Occipital lobe (tissue), 2 donors: ENCODE data around the gene KIF1A. TPM values are rescaled to one million over a fixed set of nuclear protein-coding genes. Genes with fewer than 3 reads are reported as not detected.

Experiments
- DNase-seq: peaks from one replicate; lab custom pipeline; 2025; lab: John Stamatoyannopoulos, UW
- total RNA-seq: library from RNA; depleted of rRNA; stranded (reverse); fragments of >200 nt; gene quantifications from one replicate; pipeline ENCODE4 v1.2.3, GENCODE V29; 2014

KIF1A gene
- total RNA-seq, 1 donor from 2014 or later: 219 TPM

- no peak for DNase-seq
These were observed 727 bp downstream of the KIF1A start for GRCh38 chr2:240819126-240819857.

GRCh38 chr2:240818293-240819125 is 1.5 kb downstream of the KIF1A start:
- DNase-seq: no peak

GRCh38 chr2:240817496-240818292 is 2.3 kb downstream of the KIF1A start:
- DNase-seq: no peak

DNA sequence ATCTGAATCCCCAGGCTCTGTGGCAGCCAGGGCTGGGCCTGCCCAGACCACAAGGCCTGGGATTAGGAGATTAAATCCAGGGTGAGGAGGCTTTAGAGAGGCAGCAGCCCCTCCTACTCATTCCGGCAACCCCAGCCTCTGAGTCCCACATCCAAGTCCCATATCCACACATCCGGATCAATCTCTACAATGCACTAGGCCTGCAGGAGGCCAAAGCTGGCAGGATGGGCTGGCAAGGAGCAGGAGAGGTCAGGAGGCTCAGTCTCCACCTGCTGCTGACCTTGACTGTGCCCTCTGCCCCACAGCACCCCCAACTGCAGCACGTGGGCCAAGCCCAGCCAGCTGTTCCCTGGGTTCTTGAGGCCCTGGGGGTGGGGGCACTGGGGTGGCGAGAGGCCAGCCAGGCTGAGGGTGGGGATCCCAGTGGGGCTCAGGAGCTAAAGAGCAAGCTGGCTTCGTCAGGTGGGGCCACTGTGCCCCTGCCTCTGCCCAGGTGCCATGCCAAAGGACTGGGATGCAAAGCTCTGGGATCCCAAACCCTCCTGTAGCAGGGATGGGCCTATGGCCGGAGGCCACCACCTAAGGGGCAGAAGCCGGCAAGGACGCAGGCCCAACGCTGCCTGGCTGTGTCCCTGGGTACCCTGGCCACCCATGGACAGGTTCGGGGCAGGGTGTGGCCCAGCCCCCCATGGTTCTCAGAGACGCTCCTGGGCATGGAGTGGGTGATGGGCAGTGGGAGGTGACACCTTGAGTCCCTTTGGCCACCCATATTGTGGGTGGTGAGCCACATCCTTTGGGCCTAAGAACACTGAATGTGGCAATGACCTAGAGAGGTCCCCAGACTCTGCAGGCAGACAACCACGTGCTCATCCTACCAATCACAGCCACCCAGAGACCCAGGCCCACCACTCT is 3.2 kb downstream of the KIF1A start:
- no peak for DNase-seq

- no peak for DNase-seq
These were observed 4.0 kb downstream of the KIF1A start for GRCh38 chr2:240815761-240816583.

DNA sequence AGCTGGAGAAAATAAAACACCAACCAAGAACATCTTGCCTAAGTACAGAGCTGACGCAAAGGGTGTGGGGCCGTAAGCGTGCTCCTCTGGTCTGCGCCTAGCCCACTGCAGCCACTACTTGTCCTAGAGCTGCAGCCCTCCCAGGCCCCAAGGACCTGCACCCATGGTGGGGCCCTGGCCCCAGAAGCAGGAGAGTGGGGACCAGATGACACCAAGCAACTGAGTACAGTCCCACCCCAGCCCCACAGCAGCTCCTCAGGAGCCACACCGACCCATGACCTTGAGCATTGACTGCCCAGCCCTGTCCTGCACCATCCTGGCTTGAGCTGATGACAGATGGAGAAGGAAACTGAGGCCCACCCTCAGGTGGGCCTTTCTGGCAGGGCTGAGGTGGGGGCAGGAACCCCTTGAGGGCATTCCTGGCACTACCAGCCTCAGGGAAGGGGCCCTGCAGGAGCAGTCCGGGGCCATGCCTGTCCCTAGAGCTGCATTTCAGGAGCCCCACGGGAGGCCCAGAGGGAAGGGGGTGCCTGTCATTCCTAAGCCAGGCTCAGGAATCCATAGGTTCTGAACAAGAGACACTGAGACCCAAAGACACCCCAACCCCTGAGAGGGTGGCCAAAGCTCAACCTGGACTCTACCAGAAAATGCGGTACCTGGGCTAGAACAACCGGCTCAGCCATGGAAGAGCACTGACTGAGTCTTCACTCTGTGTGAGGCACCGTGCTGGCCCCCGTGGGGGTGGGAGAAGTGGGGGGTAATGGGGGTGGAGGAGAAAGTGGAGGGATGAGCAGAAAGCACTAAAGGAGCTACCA is 4.9 kb downstream of the KIF1A start:
- DNase-seq: no peak

GRCh38 chr2:240814280-240814679 is 5.7 kb downstream of the KIF1A start:
- DNase-seq: no peak

DNA sequence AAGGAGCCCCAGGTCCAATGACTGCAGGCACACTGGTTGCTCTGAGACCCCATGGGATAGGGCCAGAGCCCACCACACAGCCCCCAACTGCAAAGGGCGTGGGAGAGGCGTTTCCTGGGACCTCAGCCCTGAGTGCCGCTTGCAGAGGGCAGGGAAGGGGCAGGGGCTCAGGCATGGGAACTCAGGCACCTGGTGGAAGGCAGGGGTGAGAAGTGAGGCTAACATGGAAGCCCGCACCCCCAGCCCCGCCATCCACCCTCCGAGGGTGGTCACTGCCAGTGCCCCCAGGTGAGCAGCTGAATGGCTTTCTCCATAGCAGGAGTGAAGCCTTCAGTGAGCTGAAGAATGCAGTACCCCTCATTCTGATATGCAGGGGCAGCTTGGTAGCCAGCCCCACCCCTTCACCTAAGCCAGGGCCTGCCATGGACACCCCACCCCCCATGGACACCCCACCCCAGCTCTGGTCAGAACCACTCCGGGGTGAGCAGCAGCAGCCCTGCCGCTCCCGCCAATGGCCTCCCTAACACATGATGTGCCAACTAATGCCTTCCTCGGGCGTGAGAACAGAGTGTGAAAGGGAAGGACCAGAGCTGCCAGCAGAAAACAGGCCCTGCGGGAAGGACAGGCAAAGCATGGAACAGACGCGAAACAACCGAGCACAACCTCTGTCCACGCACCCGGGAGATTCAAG is 6.6 kb downstream of the KIF1A start:
- no peak for DNase-seq

- no peak for DNase-seq
These were observed 7.3 kb downstream of the KIF1A start for GRCh38 chr2:240812721-240813120.

DNA sequence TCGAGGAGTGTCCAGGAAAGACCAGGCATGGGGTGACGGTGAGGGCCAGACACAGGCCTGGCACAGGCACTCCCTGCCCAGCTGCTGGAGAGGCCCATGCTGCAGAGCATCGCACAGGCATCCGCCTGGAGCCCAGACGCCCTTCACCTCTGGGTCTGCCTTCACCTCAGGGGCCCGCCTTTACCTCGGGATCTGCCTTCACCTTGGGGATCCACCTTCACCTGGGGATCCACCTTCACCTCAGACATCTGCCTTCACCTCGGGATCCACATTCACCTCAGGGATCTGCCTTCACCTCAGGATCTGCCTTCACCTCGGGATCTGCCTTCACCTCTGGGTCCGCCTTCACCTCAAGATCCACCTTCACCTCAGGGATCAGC is 7.7 kb downstream of the KIF1A start:
- no peak for DNase-seq

DNA sequence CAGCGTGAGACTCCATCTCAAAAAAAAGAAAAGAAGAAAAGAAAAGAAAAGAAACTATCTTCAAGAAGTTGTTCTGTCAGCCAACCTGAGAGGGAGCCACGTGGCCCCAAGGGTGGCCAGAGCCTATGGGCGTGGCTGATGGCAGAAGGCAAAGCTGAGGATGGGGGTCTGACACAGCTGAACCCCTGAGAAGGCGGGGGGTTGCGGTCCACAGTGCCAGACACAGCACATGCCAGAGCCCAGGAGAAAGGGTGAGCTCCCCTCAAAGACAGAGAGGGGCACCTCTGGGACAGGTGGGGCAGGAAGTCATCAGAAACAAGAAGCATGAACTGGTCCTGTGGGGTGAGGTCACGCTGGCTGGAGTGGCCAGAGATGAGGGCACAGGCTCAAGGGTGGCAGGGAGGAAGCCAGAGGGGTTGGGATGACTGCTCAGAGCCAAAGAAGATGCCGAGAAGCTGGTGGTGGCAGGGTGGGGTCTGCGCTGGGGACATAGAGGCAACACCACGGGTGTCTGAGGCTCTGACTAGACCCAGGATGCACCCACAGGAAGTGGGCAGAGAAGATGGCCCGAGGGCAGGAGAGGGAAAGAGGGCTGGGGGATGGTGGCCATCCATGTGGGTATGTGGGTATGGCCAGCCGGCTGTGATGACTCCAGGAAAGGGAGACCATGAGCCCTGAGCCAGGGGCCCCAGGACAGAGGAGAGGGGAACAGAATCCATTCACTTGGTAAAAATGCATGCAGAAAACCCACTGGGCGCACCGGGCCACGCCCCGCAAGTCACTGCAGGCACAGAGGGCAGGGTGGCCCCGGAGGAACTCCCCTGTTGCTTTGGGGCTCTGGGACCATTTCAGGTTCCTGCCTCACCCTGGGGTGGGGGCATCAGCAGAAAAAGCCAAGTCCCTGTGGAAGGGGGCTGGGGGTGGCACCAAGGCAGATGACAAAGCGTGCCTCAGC is 8.4 kb downstream of the KIF1A start:
- DNase-seq: no peak

- DNase-seq: no peak
These were observed 9.4 kb downstream of the KIF1A start for GRCh38 chr2:240810621-240811020.

DNA sequence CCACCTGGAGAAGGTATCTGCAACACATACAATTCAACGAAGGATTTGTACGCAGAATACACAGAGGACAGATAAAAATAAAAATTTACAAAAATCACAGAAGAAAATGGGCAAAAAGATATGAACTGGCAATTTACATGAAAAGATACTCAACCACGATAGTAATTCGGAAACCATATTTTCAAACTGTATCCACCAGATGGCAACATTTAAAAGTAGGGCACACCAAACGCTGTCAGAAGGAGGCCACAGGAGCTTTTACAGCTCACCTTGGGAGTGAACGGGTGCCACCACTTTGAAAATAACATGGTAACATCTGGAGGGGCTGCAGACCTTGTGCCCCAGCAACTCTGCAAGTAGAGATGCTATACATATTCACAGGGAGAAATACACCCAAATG is 9.8 kb downstream of the KIF1A start:
- no peak for DNase-seq

GRCh38 chr2:240809276-240809675 is 10.7 kb downstream of the KIF1A start:
- DNase-seq: no peak

- DNase-seq: no peak
These were observed 13.6 kb downstream of the KIF1A start for GRCh38 chr2:240806459-240806858.

DNA sequence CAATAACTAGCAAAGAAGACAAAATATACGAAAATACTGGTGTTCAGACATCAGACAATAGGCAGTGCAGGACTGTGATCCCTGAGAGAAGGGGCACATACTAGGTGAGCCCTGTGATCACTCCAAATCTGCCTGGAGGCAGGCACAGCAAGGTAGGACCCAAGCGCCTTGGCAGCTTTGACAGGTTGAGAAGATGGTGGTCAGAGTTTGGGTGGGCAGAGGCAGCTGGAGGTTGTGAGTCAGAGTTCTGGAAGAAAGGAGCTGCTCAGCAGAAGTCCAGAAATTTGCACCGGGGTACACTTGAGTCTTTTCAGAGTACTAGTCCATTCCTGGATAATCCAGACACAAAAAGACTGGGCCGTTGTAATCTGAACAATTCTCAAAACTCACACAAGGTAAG is 14.0 kb downstream of the KIF1A start:
- DNase-seq: no peak

GRCh38 chr2:240803191-240803590 is 16.8 kb downstream of the KIF1A start:
- no peak for DNase-seq
